HG03025 (cell line): ENCODE results near the gene SPNS2.

Experiments
- ATAC-seq: cut with Tn5 transposase; IDR thresholded peaks from one replicate; pipeline ENCODE4 v1.9.1; 2021; ENCODE audit warnings: mild to moderate bottlenecking, moderate library complexity; ENCODE audit not compliant: unreplicated experiment, low FRiP score

The SPNS2 gene, protein sequence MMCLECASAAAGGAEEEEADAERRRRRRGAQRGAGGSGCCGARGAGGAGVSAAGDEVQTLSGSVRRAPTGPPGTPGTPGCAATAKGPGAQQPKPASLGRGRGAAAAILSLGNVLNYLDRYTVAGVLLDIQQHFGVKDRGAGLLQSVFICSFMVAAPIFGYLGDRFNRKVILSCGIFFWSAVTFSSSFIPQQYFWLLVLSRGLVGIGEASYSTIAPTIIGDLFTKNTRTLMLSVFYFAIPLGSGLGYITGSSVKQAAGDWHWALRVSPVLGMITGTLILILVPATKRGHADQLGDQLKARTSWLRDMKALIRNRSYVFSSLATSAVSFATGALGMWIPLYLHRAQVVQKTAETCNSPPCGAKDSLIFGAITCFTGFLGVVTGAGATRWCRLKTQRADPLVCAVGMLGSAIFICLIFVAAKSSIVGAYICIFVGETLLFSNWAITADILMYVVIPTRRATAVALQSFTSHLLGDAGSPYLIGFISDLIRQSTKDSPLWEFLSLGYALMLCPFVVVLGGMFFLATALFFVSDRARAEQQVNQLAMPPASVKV

DNA sequence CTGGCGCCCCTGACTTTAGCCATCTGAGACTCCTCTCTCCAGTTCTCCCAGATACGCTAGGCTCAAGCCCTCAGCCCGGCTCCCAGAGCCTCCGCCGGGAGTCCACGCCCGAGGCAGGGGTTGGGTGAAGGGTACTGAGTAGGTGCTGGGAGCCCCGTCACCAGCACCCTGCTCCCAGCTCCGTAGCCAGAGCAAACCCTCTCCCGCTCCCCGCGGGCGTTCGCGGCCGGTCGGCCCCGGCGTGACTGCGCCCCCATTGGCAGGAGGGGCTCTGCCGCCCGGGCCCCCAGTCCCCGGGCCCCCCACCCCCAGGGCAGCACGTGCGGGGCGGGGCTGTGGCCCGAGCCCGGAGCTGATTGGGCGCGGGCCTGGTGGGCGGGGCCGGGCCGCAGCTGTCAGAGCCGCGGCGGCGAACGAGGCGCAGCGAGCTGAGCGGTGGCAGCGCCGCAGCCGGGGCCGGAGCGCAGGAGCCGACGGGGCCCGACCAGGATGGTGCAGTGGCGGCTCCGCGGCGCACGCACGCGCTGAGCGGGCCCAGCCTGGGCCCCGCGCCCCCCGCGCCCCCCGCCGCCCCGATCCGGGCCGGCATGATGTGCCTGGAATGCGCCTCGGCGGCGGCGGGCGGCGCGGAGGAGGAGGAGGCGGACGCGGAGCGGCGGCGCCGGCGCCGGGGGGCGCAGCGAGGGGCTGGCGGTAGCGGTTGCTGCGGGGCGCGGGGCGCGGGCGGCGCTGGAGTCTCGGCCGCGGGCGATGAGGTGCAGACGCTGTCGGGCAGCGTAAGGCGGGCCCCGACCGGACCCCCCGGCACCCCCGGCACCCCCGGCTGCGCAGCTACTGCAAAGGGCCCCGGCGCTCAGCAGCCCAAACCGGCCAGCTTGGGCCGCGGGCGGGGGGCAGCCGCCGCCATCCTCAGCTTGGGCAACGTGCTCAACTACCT is at the start of gene SPNS2:
TSS of gene SPNS2 (plus strand) at position 421 of the 937 bp plus-strand sequence. CDS start at position 588, 167 bp downstream.
- no peak for ATAC-seq

- ATAC-seq = no peak
These were observed 48.9 kb upstream of the SPNS2 start for GRCh38 chr17:4449736-4450135.

GRCh38 chr17:4450710-4451316 is 47.9 kb upstream of the SPNS2 start:
- ATAC-seq = no peak

GRCh38 chr17:4453812-4454591 is 44.7 kb upstream of the SPNS2 start:
- ATAC-seq = no peak

- ATAC-seq = no peak
These were observed 38.0 kb upstream of the SPNS2 start for GRCh38 chr17:4460661-4461060.

- ATAC-seq = no peak
These were observed 34.7 kb upstream of the SPNS2 start for GRCh38 chr17:4463818-4464476.

DNA sequence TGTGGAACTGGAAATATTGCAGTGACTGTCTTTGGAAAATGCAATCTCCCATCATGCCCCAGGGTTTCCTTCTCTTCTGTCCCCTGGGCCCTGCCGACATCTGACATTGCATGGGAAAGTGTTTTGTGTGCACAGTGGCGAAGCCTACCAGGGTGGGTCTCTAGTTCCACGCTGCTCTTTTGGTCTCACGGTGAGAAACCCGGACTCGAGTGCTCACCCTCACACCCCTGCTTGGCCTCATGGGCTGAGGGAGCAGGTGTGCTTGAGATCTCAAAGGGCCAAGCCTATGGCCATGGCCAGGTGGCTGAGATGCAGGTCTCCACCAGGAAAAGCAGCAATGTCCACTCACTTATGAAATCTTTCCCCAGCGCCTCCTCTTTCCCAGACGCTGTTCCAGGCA is 32.9 kb upstream of the SPNS2 start:
- ATAC-seq = no peak

DNA sequence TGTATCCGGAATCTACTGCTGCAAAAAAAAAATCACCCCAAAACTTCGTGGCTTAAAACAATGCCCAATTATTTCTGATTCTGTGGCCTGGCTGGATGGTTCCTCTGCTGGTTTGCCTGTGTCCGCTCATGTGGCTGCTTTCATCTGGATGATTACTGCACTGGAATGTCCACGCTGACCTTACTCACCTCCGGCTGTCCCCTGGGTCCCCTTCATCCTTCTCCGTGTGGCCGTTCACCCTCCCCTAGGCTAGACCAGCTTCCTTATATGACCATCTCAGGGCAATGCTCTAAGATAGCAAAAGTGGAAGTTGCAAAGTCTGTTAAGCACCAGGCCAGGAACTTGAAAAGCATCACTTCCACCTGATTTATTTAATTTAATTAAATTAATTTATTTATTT is 31.4 kb upstream of the SPNS2 start:
- no peak for ATAC-seq

- ATAC-seq = no peak
These were observed 29.1 kb upstream of the SPNS2 start for GRCh38 chr17:4469552-4469951.

DNA sequence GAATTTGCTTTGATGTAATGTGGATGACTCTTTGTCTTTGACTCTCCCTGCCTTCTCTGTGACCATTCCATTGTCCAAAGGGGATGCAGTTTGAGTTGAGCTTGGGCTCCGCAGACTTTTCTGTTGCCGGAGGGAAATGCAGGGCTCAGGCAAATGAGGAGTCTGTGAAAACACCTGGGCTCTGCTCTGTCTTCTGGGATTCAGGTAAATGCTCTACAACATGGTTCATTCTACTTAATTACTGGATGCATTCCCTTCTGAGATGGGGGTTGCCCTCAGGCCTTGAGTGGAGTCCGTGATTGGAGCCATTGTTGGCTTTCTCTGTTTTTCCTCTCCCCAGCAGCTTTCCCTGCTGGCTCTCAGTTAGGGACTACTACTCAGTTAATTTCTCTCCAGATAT is 26.4 kb upstream of the SPNS2 start:
- no peak for ATAC-seq

DNA sequence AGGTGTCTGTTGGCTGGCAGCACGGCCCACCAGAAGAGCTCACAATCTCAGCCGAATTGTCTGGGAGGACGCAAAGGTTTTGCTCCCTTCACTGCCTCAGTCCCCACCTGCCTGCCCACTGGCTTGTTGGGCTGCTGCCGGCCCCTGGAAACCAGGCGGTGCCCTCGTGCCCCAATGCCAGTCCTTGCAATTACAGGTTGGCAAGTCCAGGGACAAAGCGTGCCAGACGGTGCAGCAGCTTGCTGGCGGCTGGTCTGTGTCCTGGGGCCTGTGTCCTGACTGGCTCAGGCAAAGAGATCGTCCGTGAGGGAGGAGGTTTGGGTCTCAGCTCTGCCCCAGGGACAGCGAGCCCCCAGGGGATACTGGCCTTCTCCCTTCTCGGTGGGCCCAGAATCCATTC is 24.6 kb upstream of the SPNS2 start:
- no peak for ATAC-seq

DNA sequence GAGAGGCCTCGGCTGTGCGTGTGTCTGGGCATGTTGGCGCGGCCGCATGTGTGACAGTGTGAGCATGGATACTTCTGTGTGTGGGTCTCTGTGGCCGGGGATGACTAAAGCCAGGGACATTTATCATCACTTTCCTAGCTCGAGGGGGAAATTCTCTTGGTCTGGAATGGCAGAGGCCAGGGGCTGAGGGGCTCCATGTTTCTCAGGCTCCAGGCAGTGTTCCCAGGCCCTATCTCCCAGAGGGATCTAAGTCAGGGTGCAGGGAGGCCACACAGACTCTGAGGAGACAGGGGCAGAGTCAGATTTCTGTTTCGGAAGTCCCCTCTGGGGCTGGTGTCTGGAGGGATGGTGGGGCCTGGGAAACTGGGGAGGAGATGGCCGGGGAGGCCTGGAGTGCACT is 23.7 kb upstream of the SPNS2 start:
- no peak for ATAC-seq

- no peak for ATAC-seq
These were observed 23.2 kb upstream of the SPNS2 start for GRCh38 chr17:4475463-4475862.

DNA sequence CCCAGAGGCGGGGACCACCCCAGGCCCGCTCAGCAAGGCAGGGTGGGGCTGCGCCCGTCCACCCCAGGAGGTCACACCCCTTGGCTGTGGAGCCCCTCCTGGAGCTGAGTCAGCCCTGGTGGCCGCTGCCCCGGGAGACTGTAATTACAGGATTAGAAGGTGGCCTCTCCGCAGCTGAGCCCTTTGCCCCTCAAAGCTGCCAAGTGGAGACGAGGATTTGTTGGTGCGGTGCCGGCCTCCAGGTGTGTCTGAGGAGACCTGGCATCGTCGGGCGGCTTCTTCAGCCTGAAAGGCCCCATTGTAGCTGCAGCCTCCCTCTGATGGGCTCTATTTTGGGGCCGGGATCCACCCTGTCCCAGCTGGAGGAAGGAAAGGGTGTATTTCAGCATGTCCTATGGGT is 22.7 kb upstream of the SPNS2 start:
- ATAC-seq = no peak

- ATAC-seq = no peak
These were observed 22.1 kb upstream of the SPNS2 start for GRCh38 chr17:4476511-4477070.

- no peak for ATAC-seq
These were observed 21.4 kb upstream of the SPNS2 start for GRCh38 chr17:4477255-4477791.

DNA sequence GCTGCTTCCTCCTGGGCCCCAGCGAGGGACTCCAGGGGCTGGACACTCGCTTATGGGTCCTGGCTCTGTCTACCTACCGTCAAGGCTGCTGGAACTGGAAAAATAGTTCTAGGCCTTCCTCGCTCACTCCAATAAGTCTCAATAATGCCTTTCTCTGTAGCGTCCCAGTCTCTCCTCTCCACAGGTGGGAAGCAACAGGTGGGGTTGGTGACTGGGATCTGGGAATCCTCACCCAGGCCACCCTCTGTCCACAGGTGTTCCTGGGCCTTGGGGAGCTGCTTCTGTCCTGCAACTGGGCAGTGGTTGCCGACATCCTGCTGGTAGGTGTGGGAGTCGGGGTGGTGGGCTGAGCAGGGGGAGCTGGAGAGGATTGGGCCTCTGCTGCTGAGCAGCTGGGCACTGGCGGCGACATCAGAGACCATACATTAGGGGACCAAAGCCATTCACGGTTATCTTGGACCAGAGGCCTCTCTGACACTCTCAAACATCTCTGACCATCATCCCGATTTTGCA is 20.3 kb upstream of the SPNS2 start:
- no peak for ATAC-seq

- ATAC-seq = no peak
These were observed 19.2 kb upstream of the SPNS2 start for GRCh38 chr17:4479340-4479981.
